Ishikawa (cell line): ENCODE data around the gene TRIM14.

Experiments
- CEBPB ChIP-seq: IDR thresholded peaks from 2 replicates; pipeline ENCODE4 v1.6.1; 2012
- CREB1 ChIP-seq: IDR thresholded peaks from 2 replicates; pipeline ENCODE4 v1.6.1; 2012; ENCODE audit warnings: low read depth
- EGR1 ChIP-seq: IDR thresholded peaks from 2 replicates; pipeline ENCODE4 v1.6.1; 2012
- EP300 ChIP-seq: IDR thresholded peaks from 2 replicates; pipeline ENCODE4 v1.6.1; 2012; ENCODE audit warnings: borderline replicate concordance
- FOXM1 ChIP-seq: IDR thresholded peaks from 2 replicates; pipeline ENCODE4 v1.6.1; 2012; ENCODE audit warnings: low read depth, borderline replicate concordance
- MAX ChIP-seq: IDR thresholded peaks from 2 replicates; pipeline ENCODE4 v1.6.1; 2012
- NFIC ChIP-seq: IDR thresholded peaks from 2 replicates; pipeline ENCODE4 v1.6.1; 2012
- RAD21 ChIP-seq: IDR thresholded peaks from 2 replicates; pipeline ENCODE4 v1.6.1; 2012; ENCODE audit warnings: low read depth
- REST ChIP-seq: IDR thresholded peaks from 2 replicates; pipeline ENCODE4 v1.6.1; 2012; ENCODE audit warnings: low read depth, mild to moderate bottlenecking
- TAF1 ChIP-seq: IDR thresholded peaks from 2 replicates; pipeline ENCODE4 v1.6.1; 2012; ENCODE audit warnings: low read depth, mild to moderate bottlenecking
- TEAD4 ChIP-seq: IDR thresholded peaks from 2 replicates; pipeline ENCODE4 v1.6.1; 2012
- USF1 ChIP-seq: IDR thresholded peaks from 2 replicates; pipeline ENCODE4 v1.6.1; 2012

GRCh38 chr9:98105006-98105405 lies 14.0 kb downstream of the TRIM14 start:
- TF ChIP-seq RAD21 (no peak), CEBPB (no peak), EP300 (no peak), REST (no peak), FOXM1 (no peak), TEAD4 (no peak), USF1 (no peak), MAX (no peak), EGR1 (no peak), CREB1 (no peak), NFIC (no peak), TAF1 (no peak)
